Lower leg skin (tissue), 3 donors: Measurements from ENCODE around the gene NXF2.

Experiments
- CTCF ChIP-seq, 3 donors: fragments of 450-650 bp; IDR thresholded peaks; one replicate each; pipeline ENCODE4 v1.5.1; 2016; ENCODE audit warnings: antibody characterized with exemption in 3 of 3, mild to moderate bottlenecking in 3 of 3, moderate library complexity in 2 of 3
- POLR2A ChIP-seq, 2 donors: fragments of 450-650 bp; IDR thresholded peaks; one replicate each; pipeline ENCODE4 v1.6.1; 2016 to 2017; ENCODE audit warnings: antibody characterized with exemption in 2 of 2, mild to moderate bottlenecking in 1 of 2, moderate library complexity in 1 of 2

- TF ChIP-seq CTCF (IDR thresholded peaks at IDR 0.05) (no peak), POLR2A (IDR thresholded peaks at IDR 0.05) (no peak)
Measured at GRCh38 chrX:102341867-102342266, 94.9 kb downstream of the NXF2 start.
